DND-41 (cell line): Measurements from ENCODE around the gene GLRA1.

Experiments
- ATAC-seq: fragments of 200-7000 bp; cut with Tn5 transposase; 3 replicates; pipeline ENCODE4 v1.9.1; 2021; ENCODE audit warnings: low read depth; ENCODE audit not compliant: insufficient read depth
- DNase-seq: peaks from one replicate; pipeline ENCODE4 v3.0.0-alpha.2; 2020
- H2AFZ ChIP-seq: 2 replicates; pipeline ENCODE4 v1.6.0; 2012; ENCODE audit warnings: low read depth, low read length
- H3K27ac ChIP-seq: 2 replicates; pipeline ENCODE4 v1.5.1; 2012; ENCODE audit warnings: low read length, inconsistent platforms
- H3K27me3 ChIP-seq: fragments of 200-600 bp; sonication (generic); 2 replicates; pipeline ENCODE4 v1.6.0; 2012; ENCODE audit warnings: low read length, mild to moderate bottlenecking, inconsistent platforms; ENCODE audit not compliant: insufficient read depth, poor library complexity
- H3K36me3 ChIP-seq: 2 replicates; pipeline ENCODE4 v1.5.1; 2012; ENCODE audit warnings: low read length, inconsistent platforms; ENCODE audit not compliant: insufficient read depth
- H3K4me1 ChIP-seq: 2 replicates; pipeline ENCODE4 v1.5.1; 2012; ENCODE audit warnings: mild to moderate bottlenecking, low read length; ENCODE audit not compliant: insufficient read depth
- H3K4me2 ChIP-seq: 2 replicates; pipeline ENCODE4 v1.6.0; 2012; ENCODE audit warnings: mild to moderate bottlenecking, moderate library complexity, low read length, inconsistent platforms; ENCODE audit not compliant: insufficient read depth
- H3K4me3 ChIP-seq, 2 experiments: fragments of 200-600 bp in 1 of 2; shearing (Covaris generic) in 1 of 2; 2 replicates each; pipeline ENCODE4 v1.5.1; 2012 to 2016; ENCODE audit warnings: inconsistent platforms in 2 of 2, low read length in 2 of 2, mild to moderate bottlenecking in 2 of 2, low read depth in 1 of 2, moderate library complexity in 1 of 2
- H3K79me2 ChIP-seq: 2 replicates; pipeline ENCODE4 v1.6.0; 2012; ENCODE audit warnings: low read length, inconsistent platforms; ENCODE audit not compliant: insufficient read depth
- H3K9ac ChIP-seq: 2 replicates; pipeline ENCODE4 v1.6.0; 2012; ENCODE audit warnings: low read depth, mild to moderate bottlenecking, inconsistent platforms, low read length, moderate library complexity
- H3K9me3 ChIP-seq: 2 replicates; pipeline ENCODE4 v1.5.1; 2012; ENCODE audit warnings: low read length, moderate library complexity, mild to moderate bottlenecking, inconsistent platforms; ENCODE audit not compliant: insufficient read depth, severe bottlenecking
- H4K20me1 ChIP-seq: 2 replicates; pipeline ENCODE4 v1.6.0; 2012; ENCODE audit warnings: low read length; ENCODE audit not compliant: insufficient read depth
- EZH2 ChIP-seq: IDR thresholded peaks from 3 replicates; pipeline ENCODE4 v1.6.1; 2012; ENCODE audit warnings: borderline replicate concordance, low read depth, mild to moderate bottlenecking, moderate library complexity, low read length, inconsistent platforms; ENCODE audit not compliant: severe bottlenecking
- TF ChIP-seq, protein P1 (sequence below): IDR thresholded peaks from 2 replicates; pipeline ENCODE4 v1.5.1; 2012; ENCODE audit warnings: borderline replicate concordance, low read length, moderate library complexity, mild to moderate bottlenecking; ENCODE audit not compliant: poor library complexity, severe bottlenecking; ENCODE audit errors: extremely low read depth

GLRA1 gene

DNA sequence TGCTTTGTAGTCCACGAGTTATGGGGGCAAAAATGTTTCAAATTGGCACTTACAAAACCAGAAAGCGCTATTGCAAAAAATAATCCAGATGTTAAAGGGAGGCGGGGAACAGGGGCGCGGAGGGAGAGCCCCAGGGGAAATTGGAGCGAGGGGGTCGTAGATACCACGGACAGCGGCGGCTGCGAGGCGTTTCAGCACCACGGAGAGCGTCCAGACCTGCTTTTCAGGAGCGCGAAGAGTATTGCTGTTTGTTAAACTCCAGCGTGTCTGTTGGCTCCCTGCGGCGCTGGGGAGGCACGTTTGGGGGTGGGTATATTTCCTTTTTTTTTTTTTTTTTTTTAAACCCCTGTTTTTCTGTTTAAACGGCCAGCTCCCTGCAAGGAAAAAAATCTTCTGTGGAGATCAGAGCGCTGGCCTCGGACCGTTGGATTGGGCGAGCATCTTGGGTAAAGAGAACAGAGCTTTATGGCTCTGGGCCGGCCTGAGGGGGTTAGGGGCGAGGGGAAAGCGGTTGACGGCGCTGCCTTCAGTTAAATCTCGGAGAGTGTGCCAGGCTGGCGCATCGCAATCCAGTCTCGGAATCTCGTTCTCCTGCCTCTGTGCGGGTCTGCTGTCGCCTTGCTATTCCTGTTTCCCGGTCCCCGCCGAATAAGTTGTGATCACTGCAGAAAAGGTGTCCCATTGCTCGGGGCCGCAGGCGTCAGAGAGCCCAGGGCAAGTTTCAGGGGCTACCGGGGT, at the start of gene GLRA1:
Gene GLRA1 (minus strand): TSS at position 288 of the 738 bp plus-strand sequence. CDS start 302 bp downstream, outside the sequence.
- DNase-seq, result peak; percentile 71
- H3K27me3 ChIP-seq, result no peaks in the 10 kb centered on the region
- no peak within 1 kb of the TSS for H3K4me3 ChIP-seq

DNA sequence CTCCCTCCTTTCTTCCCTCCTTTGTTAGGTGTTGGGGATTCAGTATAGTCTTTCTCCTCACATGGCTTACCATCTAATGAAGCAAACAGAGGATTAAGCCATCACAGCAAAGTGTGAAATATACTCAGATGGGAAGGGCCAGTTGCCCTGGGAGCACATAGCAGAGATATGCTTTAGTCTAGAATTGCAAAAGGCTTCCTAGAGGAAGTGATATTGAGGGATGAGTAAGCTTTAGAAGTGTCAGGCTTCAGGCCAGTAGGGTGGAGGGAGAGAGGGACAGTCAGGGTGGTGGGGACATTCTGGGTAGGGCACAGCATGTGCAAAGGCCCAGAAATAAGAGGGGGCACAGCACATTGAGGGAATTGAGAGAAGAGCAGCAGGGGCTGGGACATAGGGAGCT, 46.2 kb upstream of the GLRA1 start:
- Histone ChIP-seq H4K20me1 (no peaks in the 10 kb centered on the region), H3K36me3 (no peaks in the 10 kb centered on the region), H3K4me1 (no peaks in the 10 kb centered on the region), H3K9ac (no peak overlapping the region), H3K4me2 (no peak overlapping the region), H2AFZ (no peak overlapping the region), H3K4me3 (no peak overlapping the region), H3K27ac (no peak overlapping the region), H3K79me2 (no peaks in the 10 kb centered on the region), H3K9me3 (no peaks in the 10 kb centered on the region), H3K27me3 (peaks cover 3% of the 10 kb centered on the region)
- no peak for DNase-seq
- ATAC-seq, result no peak
- TF ChIP-seq, protein P1, sequence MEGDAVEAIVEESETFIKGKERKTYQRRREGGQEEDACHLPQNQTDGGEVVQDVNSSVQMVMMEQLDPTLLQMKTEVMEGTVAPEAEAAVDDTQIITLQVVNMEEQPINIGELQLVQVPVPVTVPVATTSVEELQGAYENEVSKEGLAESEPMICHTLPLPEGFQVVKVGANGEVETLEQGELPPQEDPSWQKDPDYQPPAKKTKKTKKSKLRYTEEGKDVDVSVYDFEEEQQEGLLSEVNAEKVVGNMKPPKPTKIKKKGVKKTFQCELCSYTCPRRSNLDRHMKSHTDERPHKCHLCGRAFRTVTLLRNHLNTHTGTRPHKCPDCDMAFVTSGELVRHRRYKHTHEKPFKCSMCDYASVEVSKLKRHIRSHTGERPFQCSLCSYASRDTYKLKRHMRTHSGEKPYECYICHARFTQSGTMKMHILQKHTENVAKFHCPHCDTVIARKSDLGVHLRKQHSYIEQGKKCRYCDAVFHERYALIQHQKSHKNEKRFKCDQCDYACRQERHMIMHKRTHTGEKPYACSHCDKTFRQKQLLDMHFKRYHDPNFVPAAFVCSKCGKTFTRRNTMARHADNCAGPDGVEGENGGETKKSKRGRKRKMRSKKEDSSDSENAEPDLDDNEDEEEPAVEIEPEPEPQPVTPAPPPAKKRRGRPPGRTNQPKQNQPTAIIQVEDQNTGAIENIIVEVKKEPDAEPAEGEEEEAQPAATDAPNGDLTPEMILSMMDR, result no peak
- no peak for TF ChIP-seq EZH2

More for the DNA sequence above, at the start of gene GLRA1:
- Histone ChIP-seq H4K20me1 (no peaks in the 10 kb centered on the region), H3K9me3 (no peaks in the 10 kb centered on the region), H2AFZ (no peak within 1 kb of the TSS), H3K79me2 (no peaks in the 10 kb centered on the region), H3K9ac (no peak within 1 kb of the TSS), H3K36me3 (no peaks in the 10 kb centered on the region), H3K4me1 (no peaks in the 10 kb centered on the region), H3K27ac (no peak within 1 kb of the TSS), H3K4me2 (no peak within 1 kb of the TSS)
- peak; percentile 79 for ATAC-seq
- TF ChIP-seq EZH2, result no peak
- TF ChIP-seq, protein P1, result no peak

DNA sequence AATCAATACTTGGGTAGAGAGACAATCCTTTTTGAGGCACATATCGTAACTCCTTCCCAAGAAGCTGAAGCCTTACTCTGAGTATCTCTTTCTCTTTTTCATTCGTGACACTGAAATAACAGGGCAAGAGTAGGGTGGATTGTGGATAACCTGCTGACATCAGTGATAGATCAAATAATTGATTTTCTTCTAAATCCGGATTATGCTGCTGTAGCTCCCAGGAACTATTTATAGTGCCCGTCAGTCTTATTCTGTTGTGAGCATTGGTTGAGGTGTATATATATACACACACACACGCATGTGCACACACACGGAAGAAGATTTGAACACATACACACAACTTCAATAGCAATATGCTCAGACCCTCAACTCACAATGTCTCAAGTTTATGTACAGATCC, 43.2 kb upstream of the GLRA1 start:
- no peaks in the 10 kb centered on the region for H3K9me3 ChIP-seq
- no peak for DNase-seq
- no peak overlapping the region for H3K4me2 ChIP-seq
- H3K4me1 ChIP-seq, result no peaks in the 10 kb centered on the region
- no peaks in the 10 kb centered on the region for H3K36me3 ChIP-seq
- no peaks in the 10 kb centered on the region for H3K79me2 ChIP-seq
- H3K4me3 ChIP-seq, result no peak overlapping the region
- TF ChIP-seq, protein P1, result no peak
- TF ChIP-seq EZH2, result no peak
- H3K9ac ChIP-seq, result no peak overlapping the region
- peaks cover 7% of the 10 kb centered on the region for H3K27me3 ChIP-seq
- H3K27ac ChIP-seq, result no peak overlapping the region
- no peak overlapping the region for H2AFZ ChIP-seq
- H4K20me1 ChIP-seq, result no peaks in the 10 kb centered on the region
- no peak for ATAC-seq
